Loucy (cell line): ENCODE data around the gene ACSF3.

Experiments
- CTCF ChIP-seq: fragments of 200-600 bp; sonication (generic); conservative IDR thresholded peaks from 2 replicates; pipeline ENCODE4 v1.5.1; 2014; ENCODE audit warnings: mild to moderate bottlenecking, antibody characterized with exemption, low read length
- EZH2phosphoT487 ChIP-seq: fragments of 200-600 bp; IDR thresholded peaks from 2 replicates; pipeline ENCODE4 v1.6.1; 2018; ENCODE audit warnings: antibody characterized with exemption, mild to moderate bottlenecking, moderate library complexity, borderline replicate concordance

GRCh38 chr16:89087922-89088497, 5.6 kb upstream of the ACSF3 start:
- TF ChIP-seq EZH2phosphoT487: no peak
- TF ChIP-seq CTCF: no peak
